IPS-18a (cell line): ENCODE results near the gene ACOX1.

Source experiments
- H3K27ac ChIP-seq: one replicate; pipeline ENCODE4 v1.5.1; 2013; ENCODE audit warnings: low read length
- H3K27me3 ChIP-seq: one replicate; pipeline ENCODE4 v1.6.1; 2013; ENCODE audit warnings: mild to moderate bottlenecking, low read length; ENCODE audit not compliant: control insufficient read depth, insufficient read depth
- H3K36me3 ChIP-seq: one replicate; pipeline ENCODE4 v1.6.1; 2013; ENCODE audit warnings: low read depth, low read length; ENCODE audit not compliant: control insufficient read depth
- H3K4me1 ChIP-seq: one replicate; pipeline ENCODE4 v1.6.1; 2013; ENCODE audit warnings: low read depth, low read length; ENCODE audit not compliant: control insufficient read depth
- H3K4me3 ChIP-seq: one replicate; pipeline ENCODE4 v1.5.1; 2013; ENCODE audit warnings: low read length
- H3K9ac ChIP-seq: one replicate; pipeline ENCODE4 v1.6.1; 2013; ENCODE audit warnings: mild to moderate bottlenecking, low read length, moderate library complexity
- H3K9me3 ChIP-seq: one replicate; pipeline ENCODE4 v1.6.1; 2013; ENCODE audit warnings: low read depth, low read length; ENCODE audit not compliant: control insufficient read depth

The ACOX1 gene

DNA sequence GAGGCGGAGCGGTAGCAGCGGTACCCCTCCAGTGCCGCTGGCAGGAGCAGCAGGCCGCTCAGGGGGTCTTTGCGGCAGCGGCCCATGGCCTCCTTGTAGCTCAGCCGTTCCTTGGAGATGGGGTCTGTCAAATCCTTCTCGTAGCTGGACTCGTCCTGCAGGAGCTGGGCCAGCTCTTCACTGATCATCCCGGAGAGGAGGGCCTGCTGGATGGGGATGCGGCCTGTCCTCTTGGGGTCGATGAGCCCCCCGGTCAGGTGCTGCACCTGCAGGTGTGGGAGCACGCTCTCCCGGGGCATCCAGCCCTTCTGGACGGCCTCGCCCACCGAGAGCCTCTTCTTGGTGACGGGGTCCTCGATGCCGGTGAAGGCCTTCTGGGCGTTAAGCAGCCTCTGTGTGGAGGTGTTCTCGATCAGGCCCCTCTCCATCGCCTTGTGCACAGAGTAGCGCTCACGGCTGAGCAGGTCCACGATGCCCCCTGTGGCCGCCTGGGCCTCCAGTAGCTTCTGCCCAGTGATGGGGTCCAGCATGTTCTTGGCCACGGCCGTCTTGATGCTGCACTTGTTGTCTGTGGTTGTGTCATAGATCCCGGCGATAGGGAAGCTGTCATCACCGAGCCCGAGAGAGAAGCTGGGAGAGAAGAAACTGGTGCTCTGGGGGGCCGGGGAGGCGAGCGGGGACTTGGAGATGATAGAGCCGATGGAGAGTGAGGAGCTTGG lies 28.3 kb upstream of the ACOX1 start:
- no peak overlapping the region for H3K9ac ChIP-seq
- no peaks in the 10 kb centered on the region for H3K9me3 ChIP-seq
- H3K27me3 ChIP-seq, result no peaks in the 10 kb centered on the region
- no peak overlapping the region for H3K27ac ChIP-seq
- no peaks in the 10 kb centered on the region for H3K4me1 ChIP-seq
- H3K4me3 ChIP-seq, result no peak overlapping the region
- no peaks in the 10 kb centered on the region for H3K36me3 ChIP-seq

DNA sequence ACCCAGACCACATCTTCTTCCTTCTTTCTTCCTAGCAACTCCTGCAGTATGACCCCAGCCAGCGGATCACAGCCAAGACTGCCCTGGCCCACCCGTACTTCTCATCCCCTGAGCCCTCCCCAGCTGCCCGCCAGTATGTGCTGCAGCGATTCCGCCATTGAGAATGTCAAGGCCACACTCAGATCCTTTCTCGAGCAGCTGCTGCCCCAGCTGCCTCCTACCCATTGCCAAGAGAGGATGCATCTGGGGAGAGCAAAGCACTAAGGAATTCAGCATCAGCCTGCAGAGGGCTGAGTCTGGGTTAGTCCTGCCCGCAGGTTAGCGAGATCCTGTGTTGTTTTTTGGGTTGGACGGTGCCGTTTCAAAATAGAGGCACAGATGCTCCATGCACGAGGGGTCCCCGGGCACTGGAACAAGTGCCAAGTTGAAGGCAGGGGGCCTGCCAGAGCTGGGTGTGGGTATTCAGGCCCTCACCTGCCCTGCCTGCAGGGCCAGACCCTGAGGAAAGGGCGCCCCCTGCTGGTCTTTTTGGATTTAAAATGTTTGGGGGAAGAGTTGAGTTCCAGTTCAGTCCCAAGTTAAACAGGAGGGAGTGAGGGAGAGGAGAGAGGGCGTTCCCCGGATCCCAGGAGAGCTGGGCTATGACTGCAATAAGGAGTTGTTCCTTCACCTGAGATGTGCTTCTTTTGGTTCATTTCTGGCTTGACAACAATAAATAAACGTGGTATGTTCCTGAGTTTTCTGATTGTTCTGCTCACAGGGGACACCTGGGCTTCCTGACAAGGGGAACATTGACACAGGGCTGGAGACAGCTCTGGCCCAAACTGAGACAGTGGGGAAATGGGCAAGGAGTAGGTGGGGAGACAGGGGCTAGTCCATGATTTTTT lies 26.5 kb upstream of the ACOX1 start:
- Histone ChIP-seq H3K4me1 (no peaks in the 10 kb centered on the region), H3K36me3 (no peaks in the 10 kb centered on the region), H3K27ac (no peak overlapping the region), H3K9ac (no peak overlapping the region), H3K4me3 (no peak overlapping the region), H3K27me3 (no peaks in the 10 kb centered on the region), H3K9me3 (no peaks in the 10 kb centered on the region)

DNA sequence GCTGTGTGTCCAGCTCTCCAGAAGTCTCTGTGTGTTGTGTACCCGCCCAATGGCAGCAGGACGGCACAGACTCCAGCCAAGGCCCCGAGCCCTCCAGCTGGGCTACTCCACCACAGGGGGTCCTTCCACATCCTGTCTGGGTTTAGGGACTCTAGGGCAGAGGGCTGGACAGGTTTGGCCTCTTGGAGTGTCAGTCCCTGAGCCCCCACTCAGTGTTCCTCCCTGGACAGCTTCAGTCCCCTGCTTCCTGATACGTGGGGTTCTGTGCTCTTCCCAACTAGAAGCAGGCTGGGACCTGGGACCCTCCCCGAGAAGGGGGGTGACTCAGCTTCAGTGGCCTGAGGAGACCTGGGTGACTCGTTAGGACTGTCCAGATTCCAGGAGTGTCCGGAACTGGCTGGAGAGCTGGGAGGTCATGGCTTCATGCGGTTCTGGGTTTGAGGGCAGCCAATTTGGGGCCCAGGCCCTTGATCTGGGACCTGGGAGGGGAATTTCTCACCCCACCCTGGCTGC lies 25.8 kb upstream of the ACOX1 start:
- no peaks in the 10 kb centered on the region for H3K9me3 ChIP-seq
- no peak overlapping the region for H3K9ac ChIP-seq
- H3K36me3 ChIP-seq, result no peaks in the 10 kb centered on the region
- H3K4me1 ChIP-seq, result no peaks in the 10 kb centered on the region
- H3K27me3 ChIP-seq, result no peaks in the 10 kb centered on the region
- no peak overlapping the region for H3K27ac ChIP-seq
- H3K4me3 ChIP-seq, result no peak overlapping the region

- Histone ChIP-seq H3K9ac (no peak overlapping the region), H3K27me3 (no peaks in the 10 kb centered on the region), H3K27ac (no peak overlapping the region), H3K36me3 (no peaks in the 10 kb centered on the region), H3K4me3 (no peak overlapping the region), H3K4me1 (no peaks in the 10 kb centered on the region), H3K9me3 (no peaks in the 10 kb centered on the region)
Measured at GRCh38 chr17:76003915-76004314, 24.9 kb upstream of the ACOX1 start.

DNA sequence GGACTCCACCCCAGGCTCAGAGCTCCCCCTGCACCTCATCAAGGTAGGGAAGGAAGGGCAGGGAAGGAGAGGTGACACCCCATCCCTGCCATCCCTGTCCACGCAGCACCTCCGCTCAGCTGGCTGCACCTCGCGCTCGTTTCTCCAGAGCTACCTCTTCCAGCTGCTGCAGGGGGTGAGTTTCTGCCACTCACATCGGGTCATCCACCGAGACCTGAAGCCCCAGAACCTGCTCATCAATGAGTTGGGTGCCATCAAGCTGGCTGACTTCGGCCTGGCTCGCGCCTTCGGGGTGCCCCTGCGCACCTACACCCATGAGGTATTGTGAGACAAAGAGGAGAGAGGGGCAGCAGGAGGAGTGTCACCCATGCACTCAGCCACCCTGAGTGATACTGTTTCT lies 23.1 kb upstream of the ACOX1 start:
- Histone ChIP-seq H3K27me3 (no peaks in the 10 kb centered on the region), H3K4me1 (no peaks in the 10 kb centered on the region), H3K9ac (no peak overlapping the region), H3K4me3 (no peak overlapping the region), H3K36me3 (no peaks in the 10 kb centered on the region), H3K9me3 (no peaks in the 10 kb centered on the region), H3K27ac (no peak overlapping the region)

DNA sequence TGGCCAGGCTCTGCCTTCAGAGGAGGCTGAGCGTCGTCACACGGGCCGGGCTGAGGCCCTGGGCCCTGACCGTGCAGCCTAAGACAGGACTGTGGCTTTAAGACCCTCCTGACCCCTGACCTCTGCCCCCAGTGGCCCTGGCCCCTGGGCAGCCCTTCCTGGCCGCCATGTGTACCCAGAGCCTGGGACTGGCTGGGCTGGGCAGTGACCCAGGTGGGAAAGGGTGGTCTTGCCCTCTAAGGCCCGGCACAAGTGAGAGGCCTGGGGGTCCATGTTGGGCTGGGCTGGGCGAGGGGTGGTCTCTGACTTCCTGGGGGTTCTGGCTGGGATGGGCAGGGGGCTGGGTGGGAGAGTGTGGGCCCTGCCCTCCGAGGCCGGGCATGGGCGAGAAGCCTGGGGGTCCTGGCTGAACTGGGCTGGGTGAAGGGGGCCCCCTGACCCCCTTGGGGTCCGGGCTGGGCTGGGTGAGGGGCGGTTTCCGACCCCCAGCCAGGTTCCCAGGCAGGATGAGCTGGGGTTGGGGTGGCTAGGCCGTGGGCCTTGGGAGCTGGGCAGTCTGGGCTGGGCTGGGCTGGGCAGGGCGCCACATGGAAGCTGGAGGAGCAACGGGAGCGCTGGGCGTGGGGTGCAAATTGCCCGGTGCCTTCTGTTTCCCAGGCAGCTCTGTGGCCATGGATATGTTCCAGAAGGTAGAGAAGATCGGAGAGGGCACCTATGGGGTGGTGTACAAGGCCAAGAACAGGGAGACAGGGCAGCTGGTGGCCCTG lies 22.0 kb upstream of the ACOX1 start, which contains the start of gene CDK3:
Gene CDK3, plus strand, starts transcription at position 101 of the 767 bp plus-strand sequence. Its CDS starts 571 bp downstream, at position 672.
- Histone ChIP-seq H3K4me3 (no peak within 1 kb of the TSS), H3K9ac (no peak within 1 kb of the TSS), H3K4me1 (no peaks in the 10 kb centered on the region), H3K27me3 (no peaks in the 10 kb centered on the region), H3K27ac (no peak within 1 kb of the TSS), H3K9me3 (no peaks in the 10 kb centered on the region), H3K36me3 (no peaks in the 10 kb centered on the region)

GRCh38 chr17:76000016-76000754 lies 21.2 kb upstream of the ACOX1 start:
- Histone ChIP-seq H3K4me1 (no peaks in the 10 kb centered on the region), H3K27me3 (no peaks in the 10 kb centered on the region), H3K9ac (no peak overlapping the region), H3K9me3 (no peaks in the 10 kb centered on the region), H3K4me3 (no peak overlapping the region), H3K27ac (no peak overlapping the region), H3K36me3 (peaks cover 4% of the 10 kb centered on the region)

GRCh38 chr17:75998327-75998795 lies 19.4 kb upstream of the ACOX1 start:
- H3K36me3 ChIP-seq, result peaks cover 4% of the 10 kb centered on the region
- H3K27me3 ChIP-seq, result no peaks in the 10 kb centered on the region
- H3K4me3 ChIP-seq, result no peak overlapping the region
- no peak overlapping the region for H3K9ac ChIP-seq
- H3K4me1 ChIP-seq, result no peaks in the 10 kb centered on the region
- H3K9me3 ChIP-seq, result no peaks in the 10 kb centered on the region
- H3K27ac ChIP-seq, result no peak overlapping the region

DNA sequence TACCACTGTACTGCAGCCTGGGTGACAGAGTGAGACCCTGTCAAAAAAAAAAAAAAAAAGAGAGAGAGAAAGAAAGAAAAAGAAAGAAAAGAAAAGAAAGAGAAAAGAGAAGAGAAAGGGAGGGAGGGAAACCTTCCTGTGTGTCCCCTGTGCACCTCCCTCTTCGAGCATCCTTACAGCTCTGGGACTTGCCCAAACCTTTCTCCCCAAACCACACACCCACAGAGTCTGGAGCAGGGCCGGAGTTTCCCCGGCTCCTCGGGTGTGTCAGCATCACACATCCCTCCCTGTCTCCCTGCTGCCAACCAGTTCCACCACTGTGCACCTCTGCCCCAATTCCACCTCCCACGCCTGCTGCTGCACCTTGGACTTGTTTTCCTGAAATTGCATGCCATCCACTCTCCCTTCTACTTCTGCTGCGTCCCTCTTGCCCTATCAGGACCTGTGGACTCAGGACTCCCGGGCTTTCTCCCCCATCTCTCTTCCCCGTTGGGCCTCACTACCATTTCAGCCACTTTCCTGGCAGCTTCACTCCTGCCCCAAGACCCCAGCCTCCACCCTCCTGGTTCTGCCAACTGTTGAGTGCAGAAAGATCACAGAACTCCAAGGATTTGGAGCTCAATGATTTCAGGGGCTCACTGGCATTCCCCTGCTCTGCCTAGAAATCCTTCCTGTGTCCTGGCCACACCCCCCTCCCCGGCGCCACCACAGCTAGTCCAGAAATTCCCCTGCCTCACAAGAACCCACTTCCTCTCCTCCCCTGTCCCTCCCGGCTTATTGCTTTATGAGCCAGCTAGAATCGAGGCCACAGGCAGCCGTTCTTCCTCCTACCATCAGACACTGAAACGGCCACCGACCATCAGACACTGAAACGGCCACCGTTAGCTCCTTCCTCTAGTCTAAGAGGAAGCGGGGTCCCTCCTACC lies 18.0 kb upstream of the ACOX1 start:
- no peak overlapping the region for H3K9ac ChIP-seq
- no peak overlapping the region for H3K4me3 ChIP-seq
- H3K27ac ChIP-seq, result no peak overlapping the region
- no peaks in the 10 kb centered on the region for H3K4me1 ChIP-seq
- H3K36me3 ChIP-seq, result peaks cover 5% of the 10 kb centered on the region
- H3K9me3 ChIP-seq, result no peaks in the 10 kb centered on the region
- H3K27me3 ChIP-seq, result no peaks in the 10 kb centered on the region

- Histone ChIP-seq H3K27ac (no peak overlapping the region), H3K9ac (no peak overlapping the region), H3K9me3 (no peaks in the 10 kb centered on the region), H3K4me1 (no peaks in the 10 kb centered on the region), H3K36me3 (peaks cover 13% of the 10 kb centered on the region), H3K4me3 (no peak overlapping the region), H3K27me3 (no peaks in the 10 kb centered on the region)
Measured at GRCh38 chr17:75995385-75995925, 16.5 kb upstream of the ACOX1 start.
